Gastrocnemius medialis (tissue), 4 donors: ENCODE results near the gene VTI1B. TPM values are rescaled to one million over a fixed set of nuclear protein-coding genes. Genes with fewer than 3 reads are reported as not detected.

ENCODE experiments used
- ATAC-seq, 2 donors: fragments of 150-250 bp; one replicate each; pipeline ENCODE4 v1.9.1; 2016
- DNase-seq, 2 donors: peaks; one replicate each; pipeline ENCODE4 v3.0.0-alpha.2; 2019
- H3K27ac ChIP-seq, 4 donors: fragments of 200-600 bp; sonication (generic); 1 replicate in 1 of 4; 2 replicates in 3 of 4; pipeline ENCODE4 v1.5.1; 2016 to 2018; ENCODE audit warnings: mild to moderate bottlenecking in 2 of 4, moderate library complexity in 1 of 4
- H3K27me3 ChIP-seq, 3 donors: fragments of 200-600 bp; sonication (generic) in 2 of 3; 1 replicate in 1 of 3; 2 replicates in 2 of 3; pipeline versions ENCODE4 v1.5.1 to v1.6.0; 2016 to 2019; ENCODE audit warnings: mild to moderate bottlenecking in 1 of 3, moderate library complexity in 1 of 3
- H3K36me3 ChIP-seq, 2 donors: fragments of 200-600 bp; sonication (generic) in 1 of 2; one replicate each; pipeline ENCODE4 v1.5.1; 2017 to 2018
- H3K4me1 ChIP-seq, 2 donors: fragments of 200-600 bp; sonication (generic) in 1 of 2; one replicate each; pipeline ENCODE4 v1.5.1; 2016 to 2017; ENCODE audit warnings: mild to moderate bottlenecking in 2 of 2
- H3K4me3 ChIP-seq, 4 donors: fragments of 200-600 bp; sonication (generic) in 3 of 4; 1 replicate in 1 of 4; 2 replicates in 3 of 4; pipeline ENCODE4 v1.5.1; 2016 to 2019; ENCODE audit warnings: mild to moderate bottlenecking in 2 of 4
- H3K9me3 ChIP-seq, 3 donors: fragments of 200-600 bp; sonication (generic) in 2 of 3; 1 replicate in 1 of 3; 2 replicates in 2 of 3; pipeline ENCODE4 v1.5.1; 2016 to 2019
- CTCF ChIP-seq, 5 experiments: fragments of 450-650 bp in 3 of 5; fragments of 200-600 bp in 2 of 5; sonication (generic) in 2 of 5; IDR thresholded peaks in 4 of 5; conservative IDR thresholded peaks in 1 of 5; 1 replicate in 4 of 5; 2 replicates in 1 of 5; pipeline ENCODE4 v1.5.1; 2016 to 2019; ENCODE audit warnings: antibody characterized with exemption in 5 of 5, mild to moderate bottlenecking in 3 of 5, moderate library complexity in 3 of 5
- POLR2A ChIP-seq, 2 donors: fragments of 450-650 bp; IDR thresholded peaks; one replicate each; pipeline ENCODE4 v1.6.1; 2017; ENCODE audit warnings: antibody characterized with exemption in 2 of 2, mild to moderate bottlenecking in 2 of 2, moderate library complexity in 2 of 2
- in situ Hi-C, 4 donors: fragments of 200-750 bp; cut with MboI; loops; one replicate each; pipeline versions ENCODE4 v1.15.0 to v1.8.0; 2017; ENCODE audit warnings: low sequenced_read_pairs in 4 of 4
- intact Hi-C: fragments of 100-400 bp; cut with DNase I; formaldehyde crosslinking; loops from one replicate; pipeline ENCODE4 v1.15.1; 2023; ENCODE audit warnings: low total_unique reads
- total RNA-seq, 4 donors: library from RNA; depleted of rRNA; stranded (reverse); fragments of >200 nt; gene quantifications; one replicate each; pipeline versions ENCODE4 v1.1.0 to v1.2.3, GENCODE V29; 2016

VTI1B gene
- total RNA-seq, 4 donors from 2014 or later, result 33.7 to 69.1 (median 52.8) TPM

- H3K27ac ChIP-seq, result peak overlapping the region; percentile 81 to 97 (median 90)
- no peaks in the 10 kb centered on the region for H3K27me3 ChIP-seq
- peak; percentile 5 to 23 for ATAC-seq
- in situ Hi-C loops (no loop called here), intact Hi-C loops (loop anchor here (2.0 kb wide), 1 partner anchor 926 kb away; no protein-coding TSS in a partner anchor)
- DNase-seq, result peak; percentile 36 to 48
- no peaks in the 10 kb centered on the region for H3K9me3 ChIP-seq
- H3K4me3 ChIP-seq, result peak overlapping the region; percentile 69 to 89 (median 78)
- H3K36me3 ChIP-seq, result peaks cover 0 to 17% of the 10 kb centered on the region in 2 donors
- TF ChIP-seq CTCF (IDR thresholded peaks at IDR 0.05 in 4 of 5, conservative IDR thresholded peaks at IDR 0.05 in 1 of 5) (no peak), POLR2A (IDR thresholded peaks at IDR 0.05) (no peak)
- H3K4me1 ChIP-seq, result peaks cover 21 to 40% of the 10 kb centered on the region in 2 donors
Observed at GRCh38 chr14:67620217-67620785, 54.1 kb downstream of the VTI1B start.

- Histone ChIP-seq H3K36me3 (peaks cover 0 to 11% of the 10 kb centered on the region in 2 donors), H3K4me1 (peaks cover 21 to 40% of the 10 kb centered on the region in 2 donors), H3K27me3 (no peaks in the 10 kb centered on the region), H3K9me3 (no peaks in the 10 kb centered on the region), H3K4me3 (peak within 1 kb of the TSS; percentile 69 to 89 (median 78)), H3K27ac (peak within 1 kb of the TSS; percentile 81 to 97 (median 90))
- in situ Hi-C loops, result loop anchor here (5.0 to 10.0 kb wide), 5 partner anchors 45 to 85 kb away; partner anchors contain the start of genes RDH12 (in 2 of the 4) and VTI1B (in 2 of the 4)
- TF ChIP-seq CTCF (IDR thresholded peaks at IDR 0.05 in 4 of 5, conservative IDR thresholded peaks at IDR 0.05 in 1 of 5) (peak in 1 of 5 experiments; percentile 16), POLR2A (IDR thresholded peaks at IDR 0.05) (peak; percentile 94 to 98)
- intact Hi-C loops, result loop anchor here (1.0 to 10.0 kb wide), 6 partner anchors 48 to 1533 kb away; partner anchors contain the start of genes DCAF5, RAD51B, VTI1B and ZFYVE26
- ATAC-seq, result peak; percentile 59 to 76
- peak; percentile 96 for DNase-seq
Observed at GRCh38 chr14:67619446-67620216, 54.8 kb downstream of the VTI1B start, which contains the start of gene ARG2. ARG2 (plus strand) TSS chr14:67619920; CDS start chr14:67619978, 58 bp downstream.

- DNase-seq (no peak), ATAC-seq (peak in 1 of 2 donors; percentile 37)
- Histone ChIP-seq H3K27me3 (no peaks in the 10 kb centered on the region), H3K36me3 (peaks cover 0 to 11% of the 10 kb centered on the region in 2 donors), H3K27ac (peak overlapping the region; percentile 81 to 97 (median 90)), H3K4me1 (peaks cover 16 to 36% of the 10 kb centered on the region in 2 donors), H3K4me3 (no peak overlapping the region), H3K9me3 (no peaks in the 10 kb centered on the region)
- TF ChIP-seq CTCF (IDR thresholded peaks at IDR 0.05 in 4 of 5, conservative IDR thresholded peaks at IDR 0.05 in 1 of 5) (peak; percentile 64 to 81 (median 76)), POLR2A (IDR thresholded peaks at IDR 0.05) (no peak)
- in situ Hi-C loops, result loop anchor here (5.0 to 10.0 kb wide), 5 partner anchors 46 to 86 kb away; partner anchors contain the start of genes RDH12 (in 2 of the 4) and VTI1B (in 2 of the 4)
- intact Hi-C loops, result loop anchor here (1.0 to 10.0 kb wide), 6 partner anchors 49 to 1534 kb away; partner anchors contain the start of genes DCAF5, RAD51B, VTI1B and ZFYVE26
Observed at GRCh38 chr14:67618617-67619063, 55.8 kb downstream of the VTI1B start.

GRCh38 chr14:67610491-67610890, 63.9 kb downstream of the VTI1B start:
- ATAC-seq, result no peak

More at GRCh38 chr14:67610491-67610890, 63.9 kb downstream of the VTI1B start:
- no peak overlapping the region for H3K4me3 ChIP-seq
- intact Hi-C loops (loop anchor here (10.0 kb wide), 1 partner anchor 204 kb away; the partner anchor contains the start of genes RAD51B and ZFYVE26), in situ Hi-C loops (loop anchor here in 3 of 4 donors (10.0 kb wide), 3 partner anchors 54 to 94 kb away; partner anchors contain the start of genes RDH12 (in 1 of the 3) and VTI1B (in 1 of the 3))
- no peaks in the 10 kb centered on the region for H3K4me1 ChIP-seq
- H3K36me3 ChIP-seq, result no peaks in the 10 kb centered on the region
- no peaks in the 10 kb centered on the region for H3K27me3 ChIP-seq
- H3K27ac ChIP-seq, result no peak overlapping the region
- DNase-seq, result no peak
- TF ChIP-seq POLR2A (IDR thresholded peaks at IDR 0.05), result no peak
- no peak for TF ChIP-seq CTCF (IDR thresholded peaks at IDR 0.05 in 4 of 5, conservative IDR thresholded peaks at IDR 0.05 in 1 of 5)
- no peaks in the 10 kb centered on the region for H3K9me3 ChIP-seq
